Fibroblast of lung (primary cell): Measurements from ENCODE around the gene C10orf71.

ENCODE experiments used
- CTCF ChIP-seq, 2 donors: IDR thresholded peaks in 1 of 2; conservative IDR thresholded peaks in 1 of 2; 1 replicate in 1 of 2; 2 replicates in 1 of 2; pipeline ENCODE4 v1.5.1; 2011 to 2012; ENCODE audit warnings: low read length in 2 of 2, control low read depth in 1 of 2, inconsistent platforms in 1 of 2, low read depth in 1 of 2, mild to moderate bottlenecking in 1 of 2
- EZH2 ChIP-seq: IDR thresholded peaks from 2 replicates; pipeline ENCODE4 v1.5.1; 2012; ENCODE audit warnings: low read length, control low read depth, mild to moderate bottlenecking; ENCODE audit errors: missing control alignments

- TF ChIP-seq CTCF (conservative IDR thresholded peaks at IDR 0.05 in 1 of 2, IDR thresholded peaks at IDR 0.05 in 1 of 2; ENCODE audit: low read depth in 1 of 2, low read length in 2 of 2) (no peak), EZH2 (no peak)
Observed at GRCh38 chr10:49374740-49375139, 75.8 kb downstream of the C10orf71 start.
